ENCODE data around the gene EMSY.
"Not testable (repeated sequence)": the region's sequence is repeated elsewhere in the genome, so short reads cannot be mapped to it uniquely, and the experiment has no call there.

Gene EMSY

GRCh38 chr11:76572181-76572875, 127.5 kb downstream of the EMSY start:
- not testable (repeated sequence) for DNase-seq

- DNase-seq = no peak
Measured at GRCh38 chr11:76574406-76574805, 129.6 kb downstream of the EMSY start.

- no peak for DNase-seq
Measured at GRCh38 chr11:76574879-76575278, 130.1 kb downstream of the EMSY start.

- DNase-seq = no peak
Measured at GRCh38 chr11:76577226-76577920, 132.6 kb downstream of the EMSY start.

GRCh38 chr11:76577921-76578653, 133.3 kb downstream of the EMSY start:
- no peak for DNase-seq

GRCh38 chr11:76578654-76579055, 133.8 kb downstream of the EMSY start:
- DNase-seq = no peak

GRCh38 chr11:76579056-76579751, 134.4 kb downstream of the EMSY start:
- DNase-seq = no peak

GRCh38 chr11:76579752-76580151, 134.9 kb downstream of the EMSY start:
- no peak for DNase-seq

- DNase-seq = not testable (repeated sequence)
Measured at GRCh38 chr11:76582471-76582870, 137.7 kb downstream of the EMSY start.

GRCh38 chr11:76587820-76588454, 143.1 kb downstream of the EMSY start:
- no peak for DNase-seq

- DNase-seq = no peak
Measured at GRCh38 chr11:76588455-76589325, 143.9 kb downstream of the EMSY start.

- DNase-seq = no peak
Measured at GRCh38 chr11:76589477-76589876, 144.7 kb downstream of the EMSY start.

- DNase-seq = no peak
Measured at GRCh38 chr11:76589964-76590950, 145.4 kb downstream of the EMSY start.

- no peak for DNase-seq
Measured at GRCh38 chr11:76591416-76591815, 146.6 kb downstream of the EMSY start.

- no peak for DNase-seq
Measured at GRCh38 chr11:76592025-76592914, 147.5 kb downstream of the EMSY start.

GRCh38 chr11:76592961-76593360, 148.1 kb downstream of the EMSY start:
- DNase-seq = no peak

GRCh38 chr11:76595091-76595490, 150.3 kb downstream of the EMSY start:
- DNase-seq = not testable (repeated sequence)

GRCh38 chr11:76596652-76597051, 151.8 kb downstream of the EMSY start:
- no peak for DNase-seq

Measured in activated naive CD4-positive, alpha-beta T cell (primary cell).